Measurements from ENCODE around the gene AARS1. TPM values are rescaled to one million over a fixed set of nuclear protein-coding genes. Genes with fewer than 3 reads are reported as not detected.
"Not testable (repeated sequence)": the region's sequence is repeated elsewhere in the genome, so short reads cannot be mapped to it uniquely, and the experiment has no call there.

The AARS1 gene
- 83.0 TPM for polyA plus RNA-seq (2013, experiment 1 of 2)
- 93.4 TPM for polyA plus RNA-seq (2013, experiment 2 of 2)

DNA sequence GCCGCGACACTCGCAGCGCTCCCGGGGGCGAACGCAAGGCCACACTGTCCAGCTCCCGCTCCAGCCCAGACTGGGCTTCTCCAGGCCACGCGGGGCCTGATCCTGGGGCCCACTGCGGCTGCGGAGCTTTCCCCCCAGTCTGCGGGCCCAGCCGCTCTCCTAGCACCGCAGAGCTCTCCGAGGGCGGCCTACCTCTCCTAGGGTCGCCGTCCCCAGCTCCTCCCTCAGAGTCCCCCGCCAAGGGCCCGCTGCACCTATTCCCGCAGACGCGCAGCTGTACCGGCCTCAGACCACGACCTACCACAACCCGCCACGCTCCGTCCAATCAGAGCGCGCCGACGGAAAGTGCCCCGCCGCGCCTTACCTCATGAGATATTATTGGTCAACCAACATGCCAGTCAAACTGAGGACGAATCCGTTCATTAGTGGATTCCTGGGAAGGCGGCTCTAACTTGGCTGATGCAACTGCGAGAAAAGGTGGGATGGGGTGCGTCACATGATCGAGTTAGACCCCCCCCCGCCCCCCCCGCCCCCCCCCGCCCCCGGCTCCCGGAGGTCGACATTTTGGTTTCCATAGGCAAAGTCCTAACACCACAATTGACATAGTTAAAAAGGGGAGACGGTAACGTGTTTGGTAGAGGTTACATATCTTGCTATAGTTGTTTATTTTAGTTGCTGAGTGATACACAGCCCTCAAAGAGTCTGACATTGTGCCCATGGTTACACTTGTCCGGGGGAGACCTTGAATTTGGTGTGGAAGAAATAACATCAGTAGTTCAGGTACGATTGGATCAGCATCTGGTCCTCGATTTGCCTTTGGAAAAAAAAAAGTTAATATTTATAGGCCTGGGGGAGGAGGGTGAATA is at the start of gene AARS1:
Gene AARS1, minus strand, starts transcription at position 278 of the 866 bp plus-strand sequence. CDS start 6,743 bp downstream, outside the sequence.
- WGBS: 4% methylated on average over 45 of the region's 53 CpGs

DNA sequence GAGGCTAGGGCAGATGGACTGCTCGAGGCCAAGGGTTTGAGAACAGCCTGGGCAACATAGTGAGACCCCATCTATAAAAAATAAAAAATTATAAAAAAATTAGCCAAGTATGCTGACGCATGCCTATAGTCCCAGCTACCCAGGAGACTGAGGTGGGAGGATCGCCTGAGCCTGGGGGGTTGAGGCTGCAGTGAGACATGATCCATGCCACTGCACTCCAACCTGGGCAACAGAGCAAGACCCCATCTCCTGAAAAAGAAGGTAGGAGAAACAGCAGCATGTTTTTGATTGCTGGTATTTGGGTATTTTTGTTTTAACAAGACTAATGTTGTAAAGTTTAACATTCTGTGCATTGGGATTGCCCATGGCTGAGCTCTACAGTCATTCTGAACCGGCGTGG is 48.5 kb upstream of the AARS1 start:
- Histone ChIP-seq H3K27me3 (ENCODE audit: insufficient read depth, low read length) (no peaks in the 10 kb centered on the region), H3K4me1 (ENCODE audit: insufficient read depth, low read length) (no peaks in the 10 kb centered on the region), H3K36me3 (ENCODE audit: insufficient read depth, low read length) (peaks cover 36% of the 10 kb centered on the region), H3K27ac (ENCODE audit: low read depth, low read length) (no peak overlapping the region), H3K9me3 (ENCODE audit: insufficient read depth, low read depth, low read length) (no peaks in the 10 kb centered on the region), H3K4me3 (ENCODE audit: low read length) (no peak overlapping the region), H3K9ac (ENCODE audit: low read depth, low read length) (no peak overlapping the region)
- WGBS: over 99% methylated on average over 5 of the region's 5 CpGs

More for the DNA sequence above, at the start of gene AARS1:
- H3K36me3 ChIP-seq (ENCODE audit: insufficient read depth, low read length): peaks cover 18% of the 10 kb centered on the region
- no peaks in the 10 kb centered on the region for H3K27me3 ChIP-seq (ENCODE audit: insufficient read depth, low read length)
- H3K27ac ChIP-seq (ENCODE audit: low read depth, low read length): peak within 1 kb of the TSS; percentile 97
- H3K9me3 ChIP-seq (ENCODE audit: insufficient read depth, low read depth, low read length): no peaks in the 10 kb centered on the region
- H3K4me1 ChIP-seq (ENCODE audit: insufficient read depth, low read length): peaks cover 5% of the 10 kb centered on the region; the same call in 1 of the 2 replicates
- H3K4me3 ChIP-seq (ENCODE audit: low read length): peak within 1 kb of the TSS; percentile 97
- H3K9ac ChIP-seq (ENCODE audit: low read depth, low read length): peak within 1 kb of the TSS; percentile 98

DNA sequence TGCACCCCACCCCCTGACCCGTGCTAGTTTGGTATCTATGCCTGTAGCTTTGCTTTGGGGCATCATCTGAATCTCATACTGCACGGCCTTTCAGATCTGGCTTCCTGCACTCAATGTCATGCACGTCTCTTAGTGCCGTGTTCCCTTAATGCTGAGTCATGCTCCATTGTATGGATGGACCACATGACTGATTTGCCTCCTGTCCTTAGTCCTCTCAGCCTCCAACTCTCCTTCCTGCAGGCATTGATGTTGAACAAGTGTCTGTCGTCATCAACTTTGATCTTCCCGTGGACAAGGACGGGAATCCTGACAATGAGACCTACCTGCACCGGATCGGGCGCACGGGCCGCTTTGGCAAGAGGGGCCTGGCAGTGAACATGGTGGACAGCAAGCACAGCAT is 43.4 kb upstream of the AARS1 start:
- H3K4me3 ChIP-seq (ENCODE audit: low read length): not testable (repeated sequence)
- peaks cover 74% of the 10 kb centered on the region for H3K36me3 ChIP-seq (ENCODE audit: insufficient read depth, low read length)
- WGBS: 93% methylated on average over 4 of the region's 12 CpGs

DNA sequence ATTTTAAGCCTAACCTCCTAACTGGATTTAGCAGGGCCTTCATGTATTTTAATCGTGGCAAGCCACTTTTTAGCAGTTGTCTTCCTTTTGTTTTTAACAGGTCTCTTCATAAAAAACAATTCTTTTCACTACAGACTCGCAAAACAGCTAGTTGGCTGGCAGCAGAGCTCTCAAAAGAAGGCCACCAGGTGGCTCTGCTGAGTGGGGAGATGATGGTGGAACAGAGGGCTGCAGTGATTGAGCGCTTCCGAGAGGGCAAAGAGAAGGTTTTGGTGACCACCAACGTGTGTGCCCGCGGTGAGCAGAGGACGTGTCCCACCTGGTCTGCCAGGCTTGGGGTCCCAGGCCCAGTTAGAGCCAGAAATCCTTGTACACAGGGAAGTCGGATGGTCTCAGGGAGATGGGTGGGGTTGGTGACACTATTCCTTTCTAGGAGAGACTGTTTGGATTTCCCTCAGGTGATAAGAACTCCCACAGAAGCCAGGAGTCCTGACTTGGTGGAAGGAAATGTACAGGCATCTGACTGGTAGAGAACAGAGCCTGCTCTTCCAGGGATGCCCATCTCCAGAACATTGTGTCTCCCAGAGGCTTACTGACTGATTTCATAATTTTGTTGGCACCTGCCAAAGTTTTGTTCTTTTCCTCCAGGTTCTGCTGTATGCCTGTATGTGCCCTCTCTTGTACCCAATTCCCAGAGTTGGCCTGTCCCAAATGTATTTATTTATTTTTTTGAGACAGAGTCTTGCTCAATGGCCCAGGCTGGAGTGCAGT is 42.5 kb upstream of the AARS1 start:
- WGBS: 82% methylated on average over 9 of the region's 9 CpGs
- Histone ChIP-seq H3K4me1 (ENCODE audit: insufficient read depth, low read length) (no peaks in the 10 kb centered on the region), H3K9me3 (ENCODE audit: insufficient read depth, low read depth, low read length) (no peaks in the 10 kb centered on the region), H3K36me3 (ENCODE audit: insufficient read depth, low read length) (peaks cover 76% of the 10 kb centered on the region), H3K4me3 (ENCODE audit: low read length) (no peak overlapping the region), H3K27me3 (ENCODE audit: insufficient read depth, low read length) (no peaks in the 10 kb centered on the region), H3K27ac (ENCODE audit: low read depth, low read length) (no peak overlapping the region), H3K9ac (ENCODE audit: low read depth, low read length) (no peak overlapping the region)

More for the DNA sequence above, 43.4 kb upstream of the AARS1 start:
- not testable (repeated sequence) for H3K27me3 ChIP-seq (ENCODE audit: insufficient read depth, low read length); H3K9ac ChIP-seq (ENCODE audit: low read depth, low read length); H3K9me3 ChIP-seq (ENCODE audit: insufficient read depth, low read depth, low read length); H3K4me1 ChIP-seq (ENCODE audit: insufficient read depth, low read length); H3K27ac ChIP-seq (ENCODE audit: low read depth, low read length)

DNA sequence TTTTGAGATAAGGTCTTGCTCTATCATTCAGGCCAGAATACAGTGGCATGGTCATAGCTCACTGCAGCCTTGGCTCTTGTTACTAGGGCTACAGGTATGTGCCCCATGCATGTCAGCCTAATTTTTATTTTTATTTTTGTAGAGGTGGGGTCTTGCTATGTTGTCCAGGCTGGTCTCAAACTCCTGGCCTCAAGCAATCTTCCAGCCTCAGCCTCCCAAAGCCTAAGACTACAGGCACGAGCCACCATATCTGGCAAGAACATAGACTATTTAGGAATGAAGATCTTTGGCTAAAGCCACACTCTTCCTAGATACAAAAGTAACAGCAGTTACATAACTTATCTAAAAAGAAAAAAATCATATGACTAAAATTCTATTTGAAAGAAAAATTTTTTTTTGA is 41.8 kb upstream of the AARS1 start:
- H3K4me1 ChIP-seq (ENCODE audit: insufficient read depth, low read length): no peaks in the 10 kb centered on the region
- no peak overlapping the region for H3K9ac ChIP-seq (ENCODE audit: low read depth, low read length)
- H3K36me3 ChIP-seq (ENCODE audit: insufficient read depth, low read length): peaks cover 71% of the 10 kb centered on the region
- no peak overlapping the region for H3K27ac ChIP-seq (ENCODE audit: low read depth, low read length)
- no peak overlapping the region for H3K4me3 ChIP-seq (ENCODE audit: low read length)
- no peaks in the 10 kb centered on the region for H3K9me3 ChIP-seq (ENCODE audit: insufficient read depth, low read depth, low read length)
- no peaks in the 10 kb centered on the region for H3K27me3 ChIP-seq (ENCODE audit: insufficient read depth, low read length)
- WGBS: 92% methylated on average over 1 of the region's 1 CpG

DNA sequence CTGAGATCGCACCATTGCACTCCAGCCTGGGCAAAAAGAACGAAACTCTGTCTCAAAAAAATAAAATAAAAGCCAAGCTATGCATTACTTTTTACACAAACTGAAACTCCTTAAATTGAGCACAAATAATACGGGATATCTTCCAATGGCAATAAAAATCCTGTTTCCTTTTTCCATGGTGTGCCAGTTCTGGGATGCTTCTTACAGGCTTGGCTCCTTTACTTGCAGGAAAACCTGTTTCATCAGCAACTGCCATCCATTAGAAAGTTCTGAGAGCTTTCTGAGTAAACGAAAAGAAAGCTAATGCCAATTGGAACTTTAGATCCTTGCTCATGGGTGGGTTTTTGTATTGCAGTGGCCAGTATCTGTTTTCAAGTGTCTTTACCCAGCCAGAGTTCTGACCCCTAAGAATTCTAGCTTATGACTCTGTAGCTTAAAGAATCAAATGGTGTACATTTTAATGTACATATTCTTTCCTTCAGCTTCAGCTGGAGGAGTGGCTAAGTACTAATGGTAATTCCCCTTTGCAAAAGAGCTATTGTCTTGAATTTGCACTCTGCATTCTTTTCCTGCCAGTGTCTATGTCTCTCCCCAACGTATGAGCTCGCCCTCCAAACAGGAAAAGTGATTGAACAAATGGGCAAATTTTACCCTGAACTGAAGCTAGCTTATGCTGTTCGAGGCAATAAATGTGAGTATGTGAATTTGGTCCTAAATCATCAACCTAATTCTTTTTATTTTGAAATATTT is 35.9 kb upstream of the AARS1 start:
- no peaks in the 10 kb centered on the region for H3K27me3 ChIP-seq (ENCODE audit: insufficient read depth, low read length)
- 92% methylated on average over 6 of the region's 7 CpGs for WGBS
- no peak overlapping the region for H3K27ac ChIP-seq (ENCODE audit: low read depth, low read length)
- H3K4me1 ChIP-seq (ENCODE audit: insufficient read depth, low read length): no peaks in the 10 kb centered on the region
- peaks cover 59% of the 10 kb centered on the region for H3K36me3 ChIP-seq (ENCODE audit: insufficient read depth, low read length)
- H3K4me3 ChIP-seq (ENCODE audit: low read length): no peak overlapping the region
- H3K9me3 ChIP-seq (ENCODE audit: insufficient read depth, low read depth, low read length): no peaks in the 10 kb centered on the region
- no peak overlapping the region for H3K9ac ChIP-seq (ENCODE audit: low read depth, low read length)

DNA sequence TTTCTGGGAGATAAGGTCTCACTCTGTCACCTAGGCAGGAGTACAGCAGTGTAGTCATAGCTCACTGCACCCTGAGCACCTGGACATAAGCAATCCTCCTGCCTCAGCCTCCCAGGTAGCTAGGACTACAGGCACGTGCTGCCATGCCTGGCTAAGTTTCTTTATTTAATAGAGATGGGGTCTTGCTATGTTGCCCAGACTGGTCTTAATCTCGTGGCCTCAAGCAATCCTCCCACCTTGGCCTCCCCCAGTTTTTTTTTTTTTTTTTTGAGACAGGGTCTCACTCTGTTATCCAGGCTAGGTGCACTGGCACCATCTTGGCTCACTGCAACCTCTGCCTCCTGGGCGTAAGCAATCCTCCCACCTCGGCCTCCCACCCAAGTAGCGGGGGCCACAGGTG is 30.8 kb upstream of the AARS1 start:
- no peak overlapping the region for H3K9ac ChIP-seq (ENCODE audit: low read depth, low read length)
- H3K27ac ChIP-seq (ENCODE audit: low read depth, low read length): no peak overlapping the region
- H3K36me3 ChIP-seq (ENCODE audit: insufficient read depth, low read length): peaks cover 70% of the 10 kb centered on the region
- no peaks in the 10 kb centered on the region for H3K27me3 ChIP-seq (ENCODE audit: insufficient read depth, low read length)
- H3K4me1 ChIP-seq (ENCODE audit: insufficient read depth, low read length): no peaks in the 10 kb centered on the region
- H3K9me3 ChIP-seq (ENCODE audit: insufficient read depth, low read depth, low read length): no peaks in the 10 kb centered on the region
- H3K4me3 ChIP-seq (ENCODE audit: low read length): no peak overlapping the region
- 96% methylated on average over 5 of the region's 5 CpGs for WGBS

DNA sequence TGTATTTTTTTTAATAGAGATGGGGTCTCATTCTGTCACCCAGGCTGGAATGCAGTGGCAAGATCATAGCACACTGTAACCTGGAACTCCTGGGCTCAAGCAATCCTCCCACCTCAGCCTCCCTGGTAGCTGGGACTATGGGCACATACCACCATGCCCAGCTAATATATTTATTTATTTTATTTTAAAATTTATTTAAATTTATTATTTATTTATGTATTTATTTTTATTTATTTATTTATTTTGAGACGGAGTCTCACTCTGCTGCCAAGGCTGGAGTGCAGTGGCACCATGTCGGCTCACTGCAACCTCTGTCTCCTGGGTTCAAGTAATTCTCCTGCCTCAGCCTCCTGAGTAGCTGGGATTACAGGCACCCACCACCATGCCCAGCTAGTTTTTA is 18.4 kb upstream of the AARS1 start:
- not testable (repeated sequence) for H3K4me3 ChIP-seq (ENCODE audit: low read length); H3K27me3 ChIP-seq (ENCODE audit: insufficient read depth, low read length); H3K4me1 ChIP-seq (ENCODE audit: insufficient read depth, low read length); H3K9me3 ChIP-seq (ENCODE audit: insufficient read depth, low read depth, low read length); H3K36me3 ChIP-seq (ENCODE audit: insufficient read depth, low read length); H3K9ac ChIP-seq (ENCODE audit: low read depth, low read length); H3K27ac ChIP-seq (ENCODE audit: low read depth, low read length)
- WGBS: 100% methylated on average over 2 of the region's 2 CpGs

DNA sequence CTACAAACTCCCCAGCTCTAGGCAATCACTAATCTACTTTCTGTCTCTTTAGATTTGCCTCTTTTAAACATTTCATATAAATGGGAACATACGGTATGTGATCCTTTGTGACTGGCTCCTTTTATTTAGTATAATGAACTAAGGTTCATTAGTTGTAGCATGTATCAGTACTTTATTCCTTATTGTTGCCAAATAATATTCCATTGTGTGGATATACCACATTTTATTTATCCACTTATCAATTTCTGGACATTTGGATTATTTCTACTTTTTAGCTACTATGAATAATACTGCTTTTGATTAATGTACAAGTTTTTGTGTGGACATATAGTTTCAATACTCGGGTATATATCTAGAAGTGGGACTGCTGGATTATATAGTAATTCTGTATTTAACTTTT is 17.6 kb upstream of the AARS1 start:
- Histone ChIP-seq H3K9me3 (ENCODE audit: insufficient read depth, low read depth, low read length) (no peaks in the 10 kb centered on the region), H3K36me3 (ENCODE audit: insufficient read depth, low read length) (peaks cover 7% of the 10 kb centered on the region; the same call in 1 of the 2 replicates), H3K4me3 (ENCODE audit: low read length) (no peak overlapping the region), H3K4me1 (ENCODE audit: insufficient read depth, low read length) (peaks cover 3% of the 10 kb centered on the region; the same call in 1 of the 2 replicates), H3K27me3 (ENCODE audit: insufficient read depth, low read length) (no peaks in the 10 kb centered on the region), H3K27ac (ENCODE audit: low read depth, low read length) (no peak overlapping the region), H3K9ac (ENCODE audit: low read depth, low read length) (no peak overlapping the region)
- WGBS: 90% methylated on average over 1 of the region's 2 CpGs

DNA sequence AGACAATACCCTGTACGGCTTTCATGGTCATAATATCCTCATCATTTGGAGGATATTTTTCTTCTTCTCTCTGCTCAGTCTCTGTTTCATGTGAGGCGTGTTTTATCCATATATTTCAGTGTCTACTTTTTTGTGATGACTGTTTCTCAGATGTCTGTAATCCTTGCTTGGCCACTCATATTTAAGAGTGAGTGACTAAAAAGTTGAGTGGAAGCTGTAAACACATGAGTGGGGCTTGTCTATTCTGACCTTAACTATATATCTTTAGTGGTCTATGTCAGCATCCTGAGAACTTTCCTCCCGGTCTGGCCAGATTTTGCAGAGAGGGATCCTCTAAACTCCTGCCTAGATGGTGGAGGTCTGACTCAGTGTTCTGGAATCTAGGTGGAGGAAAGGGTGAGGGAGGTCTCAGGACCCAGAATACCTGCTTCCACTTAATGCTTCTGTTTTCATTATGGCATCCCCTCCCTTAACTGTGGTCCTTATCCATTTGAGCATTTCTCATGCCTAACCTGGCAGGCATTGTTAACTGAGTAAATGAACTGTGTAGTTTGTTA is 15.7 kb upstream of the AARS1 start:
- no peak overlapping the region for H3K9ac ChIP-seq (ENCODE audit: low read depth, low read length)
- no peak overlapping the region for H3K27ac ChIP-seq (ENCODE audit: low read depth, low read length)
- peaks cover 16% of the 10 kb centered on the region; the same call in 1 of the 2 replicates for H3K36me3 ChIP-seq (ENCODE audit: insufficient read depth, low read length)
- H3K4me3 ChIP-seq (ENCODE audit: low read length): no peak overlapping the region
- 80% methylated on average over 3 of the region's 3 CpGs for WGBS
- peaks cover 3% of the 10 kb centered on the region; the same call in 1 of the 2 replicates for H3K4me1 ChIP-seq (ENCODE audit: insufficient read depth, low read length)
- peaks cover 4% of the 10 kb centered on the region; the same call in 1 of the 2 replicates for H3K9me3 ChIP-seq (ENCODE audit: insufficient read depth, low read depth, low read length)
- no peaks in the 10 kb centered on the region for H3K27me3 ChIP-seq (ENCODE audit: insufficient read depth, low read length)
